ENCODE results near the gene CYP46A1.

GRCh38 chr14:99659333-99659741 lies 24.8 kb upstream of the CYP46A1 start:
- TF ChIP-seq CTCF (IDR thresholded peaks at IDR 0.05) (no peak), ZFX (IDR thresholded peaks at IDR 0.05; ENCODE audit: borderline replicate concordance) (no peak)

Measured in 22Rv1 (cell line).